Panc1 (cell line): Measurements from ENCODE around the gene TP53BP2.

Source experiments
- REST ChIP-seq, 2 experiments: IDR thresholded peaks; 2 replicates each; pipeline ENCODE4 v1.6.1; 2011 to 2012; ENCODE audit warnings: low read depth in 2 of 2, control low read depth in 1 of 2, low read length in 1 of 2, mild to moderate bottlenecking in 1 of 2, moderate library complexity in 1 of 2; ENCODE audit not compliant: insufficient read depth in 1 of 2
- TF ChIP-seq, protein P1 (sequence below): fragments of 450-650 bp; IDR thresholded peaks from 2 replicates; pipeline ENCODE4 v1.5.1; 2017; ENCODE audit warnings: mild to moderate bottlenecking

GRCh38 chr1:223833948-223834347 is 11.8 kb downstream of the TP53BP2 start:
- TF ChIP-seq, protein P1, sequence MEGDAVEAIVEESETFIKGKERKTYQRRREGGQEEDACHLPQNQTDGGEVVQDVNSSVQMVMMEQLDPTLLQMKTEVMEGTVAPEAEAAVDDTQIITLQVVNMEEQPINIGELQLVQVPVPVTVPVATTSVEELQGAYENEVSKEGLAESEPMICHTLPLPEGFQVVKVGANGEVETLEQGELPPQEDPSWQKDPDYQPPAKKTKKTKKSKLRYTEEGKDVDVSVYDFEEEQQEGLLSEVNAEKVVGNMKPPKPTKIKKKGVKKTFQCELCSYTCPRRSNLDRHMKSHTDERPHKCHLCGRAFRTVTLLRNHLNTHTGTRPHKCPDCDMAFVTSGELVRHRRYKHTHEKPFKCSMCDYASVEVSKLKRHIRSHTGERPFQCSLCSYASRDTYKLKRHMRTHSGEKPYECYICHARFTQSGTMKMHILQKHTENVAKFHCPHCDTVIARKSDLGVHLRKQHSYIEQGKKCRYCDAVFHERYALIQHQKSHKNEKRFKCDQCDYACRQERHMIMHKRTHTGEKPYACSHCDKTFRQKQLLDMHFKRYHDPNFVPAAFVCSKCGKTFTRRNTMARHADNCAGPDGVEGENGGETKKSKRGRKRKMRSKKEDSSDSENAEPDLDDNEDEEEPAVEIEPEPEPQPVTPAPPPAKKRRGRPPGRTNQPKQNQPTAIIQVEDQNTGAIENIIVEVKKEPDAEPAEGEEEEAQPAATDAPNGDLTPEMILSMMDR, result no peak
- TF ChIP-seq REST (IDR thresholded peaks at IDR 0.05; ENCODE audit: insufficient read depth in 1 of 2, low read depth in 2 of 2, low read length in 1 of 2), result no peak
